ENCODE data around the gene HLA-C. TPM values are rescaled to one million over a fixed set of nuclear protein-coding genes. Genes with fewer than 3 reads are reported as not detected.

The HLA-C gene
- 100 to 1,000 TPM; 272 to 682 TPM for total RNA-seq

GRCh38 chr6:31271641-31272357 is at the start of gene HLA-C:
TSS of gene HLA-C (minus strand) at chr6:31272092. CDS start at chr6:31272071, 21 bp downstream.
- peak within 1 kb of the TSS; percentile 92 to 97 for H3K27ac ChIP-seq
- H3K4me3 ChIP-seq: peak within 1 kb of the TSS; percentile 68 to 76
- no peaks in the 10 kb centered on the region for H3K36me3 ChIP-seq
- peak; percentile 96 for DNase-seq (ENCODE audit: low spot score)
- under 1% methylated on average over 56 of the region's 62 CpGs for WGBS
- H3K27me3 ChIP-seq (replicated peaks; ENCODE audit: insufficient read depth): no peaks in the 10 kb centered on the region
- TF ChIP-seq POLR2AphosphoS5 (IDR thresholded peaks at IDR 0.05): peak; percentile 89
- TF ChIP-seq, protein P1, sequence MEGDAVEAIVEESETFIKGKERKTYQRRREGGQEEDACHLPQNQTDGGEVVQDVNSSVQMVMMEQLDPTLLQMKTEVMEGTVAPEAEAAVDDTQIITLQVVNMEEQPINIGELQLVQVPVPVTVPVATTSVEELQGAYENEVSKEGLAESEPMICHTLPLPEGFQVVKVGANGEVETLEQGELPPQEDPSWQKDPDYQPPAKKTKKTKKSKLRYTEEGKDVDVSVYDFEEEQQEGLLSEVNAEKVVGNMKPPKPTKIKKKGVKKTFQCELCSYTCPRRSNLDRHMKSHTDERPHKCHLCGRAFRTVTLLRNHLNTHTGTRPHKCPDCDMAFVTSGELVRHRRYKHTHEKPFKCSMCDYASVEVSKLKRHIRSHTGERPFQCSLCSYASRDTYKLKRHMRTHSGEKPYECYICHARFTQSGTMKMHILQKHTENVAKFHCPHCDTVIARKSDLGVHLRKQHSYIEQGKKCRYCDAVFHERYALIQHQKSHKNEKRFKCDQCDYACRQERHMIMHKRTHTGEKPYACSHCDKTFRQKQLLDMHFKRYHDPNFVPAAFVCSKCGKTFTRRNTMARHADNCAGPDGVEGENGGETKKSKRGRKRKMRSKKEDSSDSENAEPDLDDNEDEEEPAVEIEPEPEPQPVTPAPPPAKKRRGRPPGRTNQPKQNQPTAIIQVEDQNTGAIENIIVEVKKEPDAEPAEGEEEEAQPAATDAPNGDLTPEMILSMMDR (IDR thresholded peaks at IDR 0.05): no peak
- peak; percentile 89 for TF ChIP-seq POLR2A (IDR thresholded peaks at IDR 0.05)
- no peaks in the 10 kb centered on the region for H3K4me1 ChIP-seq (replicated peaks)
- intact Hi-C loops (cut with DNase I): loop anchor here (2.0 kb wide), 2 partner anchors 75 to 85 kb away; partner anchors contain the start of gene HLA-B
- H3K9me3 ChIP-seq: no peaks in the 10 kb centered on the region

DNA sequence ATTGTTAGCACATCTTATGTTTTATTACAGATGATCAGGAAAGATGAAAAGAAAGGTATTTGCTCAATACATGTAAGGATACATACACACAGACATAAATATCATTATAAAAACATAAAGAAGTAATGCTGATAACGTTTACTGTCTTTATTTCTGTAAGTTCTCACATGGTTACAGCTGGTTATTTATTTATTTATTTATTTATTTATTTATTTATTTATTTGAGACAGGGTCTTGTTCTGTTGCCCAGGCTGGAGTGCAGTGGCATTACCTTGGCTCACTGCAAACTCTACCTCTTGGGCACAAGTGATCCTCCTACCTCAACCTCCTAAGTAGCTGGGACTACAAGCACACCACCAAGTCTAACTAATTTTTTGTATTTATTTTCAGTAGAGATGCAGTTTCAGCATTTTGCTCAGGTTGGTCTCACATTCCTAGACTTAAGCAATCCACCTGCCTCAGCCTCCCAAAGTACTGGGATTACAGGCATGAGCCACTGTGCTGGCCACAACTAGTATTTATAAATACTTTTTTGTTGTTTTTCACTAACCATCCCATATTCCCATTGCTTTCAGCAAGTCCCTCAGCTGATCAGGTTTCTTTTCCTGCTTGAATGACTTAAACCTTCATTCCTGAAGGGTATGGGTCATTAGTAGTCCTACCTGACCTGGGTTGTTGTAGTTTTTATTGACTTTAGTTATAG is 49.3 kb upstream of the HLA-C start:
- DNase-seq (ENCODE audit: low spot score): no peak
- Histone ChIP-seq H3K27me3 (replicated peaks; ENCODE audit: insufficient read depth) (no peaks in the 10 kb centered on the region), H3K36me3 (no peaks in the 10 kb centered on the region), H3K27ac (no peak overlapping the region), H3K9me3 (no peaks in the 10 kb centered on the region), H3K4me1 (replicated peaks) (no peaks in the 10 kb centered on the region), H3K4me3 (no peak overlapping the region)
- intact Hi-C loops (cut with DNase I): no loop called here
- 0% methylated on average over 1 of the region's 1 CpG for WGBS
- TF ChIP-seq POLR2AphosphoS5 (IDR thresholded peaks at IDR 0.05): no peak
- TF ChIP-seq, protein P1 (IDR thresholded peaks at IDR 0.05): no peak
- TF ChIP-seq POLR2A (IDR thresholded peaks at IDR 0.05): no peak

- Histone ChIP-seq H3K9me3 (no peaks in the 10 kb centered on the region), H3K27me3 (replicated peaks; ENCODE audit: insufficient read depth) (no peaks in the 10 kb centered on the region), H3K4me1 (replicated peaks) (no peaks in the 10 kb centered on the region), H3K36me3 (no peaks in the 10 kb centered on the region), H3K4me3 (no peak overlapping the region), H3K27ac (no peak overlapping the region)
- no peak for DNase-seq (ENCODE audit: low spot score)
- intact Hi-C loops (cut with DNase I): no loop called here
- WGBS: 29% methylated on average over 2 of the region's 2 CpGs
- TF ChIP-seq, protein P1 (IDR thresholded peaks at IDR 0.05): no peak
- TF ChIP-seq POLR2A (IDR thresholded peaks at IDR 0.05): no peak
- no peak for TF ChIP-seq POLR2AphosphoS5 (IDR thresholded peaks at IDR 0.05)
These were observed 45.1 kb upstream of the HLA-C start for GRCh38 chr6:31317036-31317435.

DNA sequence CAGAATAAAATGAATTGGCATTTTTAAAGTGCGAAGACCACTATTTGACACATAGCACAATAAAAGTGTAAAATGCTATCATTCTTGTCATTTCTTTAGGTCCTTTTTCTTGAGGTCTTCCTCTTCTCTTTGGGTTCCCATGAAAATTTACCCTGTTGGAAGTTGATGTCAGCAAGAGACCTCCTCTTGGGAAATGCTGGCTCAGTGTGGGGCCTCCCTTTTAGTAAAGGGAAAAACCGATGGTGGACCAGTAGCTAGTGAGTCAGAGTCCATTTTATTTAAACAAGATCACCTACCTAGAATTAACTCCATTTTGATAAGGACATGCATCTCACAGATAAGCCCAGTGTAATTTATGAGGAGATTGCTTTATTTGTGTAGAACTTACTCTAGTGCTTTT is 37.7 kb upstream of the HLA-C start:
- Histone ChIP-seq H3K4me1 (replicated peaks) (no peaks in the 10 kb centered on the region), H3K9me3 (no peaks in the 10 kb centered on the region), H3K27me3 (replicated peaks; ENCODE audit: insufficient read depth) (no peaks in the 10 kb centered on the region), H3K4me3 (no peak overlapping the region), H3K27ac (no peak overlapping the region), H3K36me3 (no peaks in the 10 kb centered on the region)
- 82% methylated on average over 2 of the region's 2 CpGs for WGBS
- TF ChIP-seq, protein P1 (IDR thresholded peaks at IDR 0.05): no peak
- TF ChIP-seq POLR2AphosphoS5 (IDR thresholded peaks at IDR 0.05) (no peak), POLR2A (IDR thresholded peaks at IDR 0.05) (no peak)
- intact Hi-C loops (cut with DNase I): no loop called here
- no peak for DNase-seq (ENCODE audit: low spot score)

All from prostate gland (tissue), 2 donors.